H9 (cell line): ENCODE results near the gene ASB10. TPM values are rescaled to one million over a fixed set of nuclear protein-coding genes. Genes with fewer than 3 reads are reported as not detected.

Experiments used
- DNase-seq: peaks from one replicate; pipeline ENCODE4 v3.0.0-alpha.2; 2017
- H2AFZ ChIP-seq: one replicate; pipeline ENCODE4 v1.6.1; 2013; ENCODE audit warnings: mild to moderate bottlenecking, low read length, control low read depth, moderate library complexity
- H2AK5ac ChIP-seq: 2 replicates; pipeline ENCODE4 v1.6.1; 2013; ENCODE audit warnings: low read length, control low read depth, mixed read lengths; ENCODE audit not compliant: insufficient read length
- H2BK120ac ChIP-seq: one replicate; pipeline ENCODE4 v1.6.1; 2013; ENCODE audit warnings: low read depth, mild to moderate bottlenecking, low read length, control low read depth, inconsistent platforms; ENCODE audit not compliant: poor library complexity, severe bottlenecking
- H2BK12ac ChIP-seq: 2 replicates; pipeline ENCODE4 v1.6.1; 2013; ENCODE audit warnings: low read length, control low read depth, mixed read lengths, low read depth; ENCODE audit not compliant: insufficient read length
- H2BK15ac ChIP-seq: 2 replicates; pipeline ENCODE4 v1.6.1; 2013; ENCODE audit warnings: low read depth, low read length, control low read depth
- H2BK20ac ChIP-seq: one replicate; pipeline ENCODE4 v1.6.1; 2013; ENCODE audit warnings: low read depth, mild to moderate bottlenecking, low read length, control low read depth, inconsistent platforms; ENCODE audit not compliant: poor library complexity, severe bottlenecking
- H2BK5ac ChIP-seq: 2 replicates; pipeline ENCODE4 v1.6.1; 2013; ENCODE audit warnings: low read length, control low read depth, mixed read lengths; ENCODE audit not compliant: insufficient read length
- H3K14ac ChIP-seq: 2 replicates; pipeline ENCODE4 v1.6.1; 2013; ENCODE audit warnings: low read length, control low read depth; ENCODE audit not compliant: insufficient read depth
- H3K18ac ChIP-seq: 2 replicates; pipeline ENCODE4 v1.6.1; 2013; ENCODE audit warnings: low read depth, mild to moderate bottlenecking, mixed read lengths, low read length, control low read depth; ENCODE audit not compliant: insufficient read length
- H3K23ac ChIP-seq: 2 replicates; pipeline ENCODE4 v1.6.1; 2013; ENCODE audit warnings: low read length, control low read depth, mixed read lengths, low read depth; ENCODE audit not compliant: insufficient read length
- H3K23me2 ChIP-seq: 2 replicates; pipeline ENCODE4 v1.6.1; 2013; ENCODE audit warnings: low read depth, mild to moderate bottlenecking, mixed read lengths, low read length, control low read depth; ENCODE audit not compliant: insufficient read length, poor library complexity, severe bottlenecking
- H3K27ac ChIP-seq: 2 replicates; pipeline ENCODE4 v1.5.1; 2013; ENCODE audit warnings: low read length, control low read depth, mixed read lengths, low read depth; ENCODE audit not compliant: insufficient read length
- H3K27me3 ChIP-seq: 2 replicates; pipeline ENCODE4 v1.6.1; 2013; ENCODE audit warnings: low read length, control low read depth, inconsistent platforms; ENCODE audit not compliant: insufficient read depth
- H3K4ac ChIP-seq: 2 replicates; pipeline ENCODE4 v1.6.1; 2013; ENCODE audit warnings: low read depth, mild to moderate bottlenecking, control low read depth, inconsistent platforms, low read length, moderate library complexity
- H3K4me1 ChIP-seq: 2 replicates; pipeline ENCODE4 v1.6.1; 2013; ENCODE audit warnings: low read length, control low read depth, inconsistent platforms; ENCODE audit not compliant: insufficient read depth
- H3K4me2 ChIP-seq: 2 replicates; pipeline ENCODE4 v1.6.1; 2013; ENCODE audit warnings: low read length, control low read depth, mixed read lengths; ENCODE audit not compliant: insufficient read length, insufficient read depth
- H3K56ac ChIP-seq: 2 replicates; pipeline ENCODE4 v1.6.1; 2013; ENCODE audit warnings: low read depth, mild to moderate bottlenecking, mixed read lengths, low read length, control low read depth; ENCODE audit not compliant: insufficient read length
- H3K79me1 ChIP-seq: 2 replicates; pipeline ENCODE4 v1.6.1; 2013; ENCODE audit warnings: low read depth, mild to moderate bottlenecking, moderate library complexity, low read length, control low read depth, inconsistent platforms; ENCODE audit not compliant: insufficient read depth, poor library complexity, severe bottlenecking
- H3K79me2 ChIP-seq: 2 replicates; pipeline ENCODE4 v1.6.1; 2013; ENCODE audit warnings: low read length, control low read depth, inconsistent platforms; ENCODE audit not compliant: insufficient read depth
- H3K9ac ChIP-seq: 2 replicates; pipeline ENCODE4 v1.6.1; 2013; ENCODE audit warnings: low read length, control low read depth, mixed read lengths; ENCODE audit not compliant: insufficient read length; ENCODE audit errors: extremely low read depth
- H3K9me3 ChIP-seq: one replicate; pipeline ENCODE4 v1.6.1; 2013; ENCODE audit warnings: low read depth, low read length, inconsistent platforms; ENCODE audit not compliant: control insufficient read depth
- H3T11ph ChIP-seq: one replicate; pipeline ENCODE4 v1.6.1; 2013; ENCODE audit warnings: mild to moderate bottlenecking, low read length, control low read depth, inconsistent platforms
- H4K20me1 ChIP-seq: one replicate; pipeline ENCODE4 v1.6.1; 2013; ENCODE audit not compliant: control insufficient read depth, insufficient read length, insufficient read depth
- H4K5ac ChIP-seq: 2 replicates; pipeline ENCODE4 v1.6.1; 2013; ENCODE audit warnings: low read depth, mild to moderate bottlenecking, mixed read lengths, low read length, control low read depth; ENCODE audit not compliant: insufficient read length
- H4K8ac ChIP-seq: replicated peaks from 2 replicates; pipeline ENCODE4 v1.6.1; 2013; ENCODE audit warnings: low read length, control low read depth, mixed read lengths, low read depth; ENCODE audit not compliant: insufficient read length
- H4K91ac ChIP-seq: 2 replicates; pipeline ENCODE4 v1.6.1; 2013; ENCODE audit warnings: low read depth, mild to moderate bottlenecking, moderate library complexity, mixed read lengths, low read length, control low read depth; ENCODE audit not compliant: insufficient read length
- H3K27ac Mint-ChIP-seq, 3 experiments: 2 replicates in 2 of 3; 3 replicates in 1 of 3; pipeline ENCODE4 v1.8.0; 2020 to 2021; ENCODE audit warnings: mixed read lengths in 3 of 3, mild to moderate bottlenecking in 1 of 3, moderate library complexity in 1 of 3
- H3K27me3 Mint-ChIP-seq: 2 replicates; pipeline ENCODE4 v1.8.0; 2021; ENCODE audit warnings: low read depth, mild to moderate bottlenecking, moderate library complexity, mixed read lengths
- H3K36me3 Mint-ChIP-seq, 3 experiments: 2 replicates in 2 of 3; 3 replicates in 1 of 3; pipeline ENCODE4 v1.8.0; 2020 to 2021; ENCODE audit warnings: low read depth in 3 of 3, mixed read lengths in 3 of 3; ENCODE audit not compliant: insufficient read depth in 1 of 3
- H3K4me1 Mint-ChIP-seq, 2 experiments: 2 replicates each; pipeline ENCODE4 v1.8.0; 2020; ENCODE audit warnings: mixed read lengths in 2 of 2
- H3K4me3 Mint-ChIP-seq, 2 experiments: 2 replicates in 1 of 2; 3 replicates in 1 of 2; pipeline ENCODE4 v1.8.0; 2020 to 2021; ENCODE audit warnings: mild to moderate bottlenecking in 2 of 2, mixed read lengths in 2 of 2, moderate library complexity in 1 of 2
- H3K9me3 Mint-ChIP-seq, 2 experiments: 2 replicates in 1 of 2; 3 replicates in 1 of 2; pipeline ENCODE4 v1.8.0; 2020; ENCODE audit warnings: mild to moderate bottlenecking in 2 of 2, mixed read lengths in 2 of 2, moderate library complexity in 1 of 2
- WGBS: extraction: QIAGEN DNeasy Blood & Tissue Kit; methylation state at CpG from one replicate; pipeline ENCODE4 v1.1.7; 2013; ENCODE audit warnings: missing lambda C conversion rate, low lambda C conversion rate, mixed read lengths; ENCODE audit not compliant: insufficient read length; ENCODE audit errors: extremely low coverage; 5-methylcytosine and 5-hydroxymethylcytosine counted together
- total RNA-seq: library from RNA; stranded (reverse); gene quantifications from 2 replicates; pipeline ENCODE4 v1.2.1, GENCODE V29; 2021
- TF ChIP-seq, protein P1 (sequence below): fragments of 200-600 bp; sonication (generic); conservative IDR thresholded peaks from 3 replicates; pipeline ENCODE4 v1.8.0; 2021; ENCODE audit warnings: antibody characterized with exemption, mild to moderate bottlenecking

Gene ASB10
- total RNA-seq, 1 experiment from 2014 or later, result not detected

DNA sequence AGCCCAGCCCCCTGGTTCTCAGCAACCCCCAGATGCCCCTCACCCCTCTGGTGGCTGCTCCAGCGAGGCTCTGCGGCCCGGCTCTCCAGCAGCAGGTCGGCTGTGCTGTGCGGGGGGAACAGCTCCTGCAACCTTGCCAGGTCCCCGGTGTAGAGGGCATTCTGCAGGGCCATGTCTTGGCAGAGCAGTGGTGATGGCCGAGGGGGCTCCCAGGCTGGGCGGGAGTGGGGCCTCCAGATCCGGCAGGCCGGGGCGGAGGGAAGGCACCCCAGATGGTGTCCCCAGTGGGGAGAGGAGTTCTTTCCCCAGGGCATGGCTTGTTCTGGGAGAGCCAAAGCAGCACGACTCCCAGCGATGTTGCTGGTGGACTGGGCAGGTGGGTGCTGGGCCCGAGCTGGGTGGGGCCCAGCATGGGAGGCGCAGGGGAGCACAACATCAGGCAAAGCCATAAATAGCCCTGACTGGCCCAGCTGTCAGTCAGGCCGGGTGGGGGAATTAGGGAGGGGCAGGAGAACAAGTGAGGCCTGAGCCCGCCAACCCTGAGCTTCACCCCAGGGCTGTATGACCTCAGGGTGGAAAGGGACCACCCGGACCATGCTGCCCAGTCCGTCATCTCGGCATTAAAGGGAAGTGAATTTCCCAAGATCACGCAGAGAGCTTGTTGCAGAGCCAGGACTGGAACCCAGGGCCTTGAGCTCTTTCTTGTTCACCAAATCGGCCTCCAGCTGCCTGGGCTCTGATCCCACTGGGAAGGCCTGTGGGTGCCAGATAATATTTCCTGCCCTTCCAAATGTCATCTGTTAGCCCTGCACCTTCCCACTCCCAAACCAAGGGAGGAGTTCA is 580 bp upstream of the ASB10 start:
- no peaks in the 10 kb centered on the region for H3K4me1 Mint-ChIP-seq
- Histone ChIP-seq H4K20me1 (no peaks in the 10 kb centered on the region), H3K4me2 (no peak overlapping the region), H3K56ac (no peak overlapping the region), H3K27ac (no peak overlapping the region), H2AK5ac (no peak overlapping the region), H3K79me1 (no peaks in the 10 kb centered on the region), H2BK5ac (no peak overlapping the region), H3K4ac (no peak overlapping the region), H3K9ac (no peak overlapping the region), H2BK15ac (no peak overlapping the region), H2BK20ac (no peak overlapping the region), H4K5ac (no peak overlapping the region), H3K23ac (no peak overlapping the region), H3K79me2 (no peaks in the 10 kb centered on the region), H4K8ac (no peak overlapping the region), H3K27me3 (no peaks in the 10 kb centered on the region), H3K4me1 (no peaks in the 10 kb centered on the region), H3T11ph (no peak overlapping the region), H2BK120ac (no peak overlapping the region), H4K91ac (no peak overlapping the region), H3K9me3 (no peaks in the 10 kb centered on the region), H3K14ac (no peak overlapping the region; the same call in 1 of the 2 replicates), H3K23me2 (no peaks in the 10 kb centered on the region), H2BK12ac (no peak overlapping the region), H3K18ac (no peak overlapping the region), H2AFZ (no peak overlapping the region)
- TF ChIP-seq, protein P1, sequence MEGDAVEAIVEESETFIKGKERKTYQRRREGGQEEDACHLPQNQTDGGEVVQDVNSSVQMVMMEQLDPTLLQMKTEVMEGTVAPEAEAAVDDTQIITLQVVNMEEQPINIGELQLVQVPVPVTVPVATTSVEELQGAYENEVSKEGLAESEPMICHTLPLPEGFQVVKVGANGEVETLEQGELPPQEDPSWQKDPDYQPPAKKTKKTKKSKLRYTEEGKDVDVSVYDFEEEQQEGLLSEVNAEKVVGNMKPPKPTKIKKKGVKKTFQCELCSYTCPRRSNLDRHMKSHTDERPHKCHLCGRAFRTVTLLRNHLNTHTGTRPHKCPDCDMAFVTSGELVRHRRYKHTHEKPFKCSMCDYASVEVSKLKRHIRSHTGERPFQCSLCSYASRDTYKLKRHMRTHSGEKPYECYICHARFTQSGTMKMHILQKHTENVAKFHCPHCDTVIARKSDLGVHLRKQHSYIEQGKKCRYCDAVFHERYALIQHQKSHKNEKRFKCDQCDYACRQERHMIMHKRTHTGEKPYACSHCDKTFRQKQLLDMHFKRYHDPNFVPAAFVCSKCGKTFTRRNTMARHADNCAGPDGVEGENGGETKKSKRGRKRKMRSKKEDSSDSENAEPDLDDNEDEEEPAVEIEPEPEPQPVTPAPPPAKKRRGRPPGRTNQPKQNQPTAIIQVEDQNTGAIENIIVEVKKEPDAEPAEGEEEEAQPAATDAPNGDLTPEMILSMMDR, result no peak
- H3K36me3 Mint-ChIP-seq, result no peaks in the 10 kb centered on the region; a peak in 1 of 7 replicates
- no peak overlapping the region for H3K27ac Mint-ChIP-seq
- H3K9me3 Mint-ChIP-seq, result no peaks in the 10 kb centered on the region
- peaks cover 39% of the 10 kb centered on the region for H3K27me3 Mint-ChIP-seq
- no CpG with 5 or more reads among the region's 22 CpGs for WGBS
- H3K4me3 Mint-ChIP-seq, result no peak overlapping the region
- DNase-seq, result no peak
